GM18873 (cell line): Measurements from ENCODE around the gene RAB7B.

Experiments used
- ATAC-seq: cut with Tn5 transposase; IDR thresholded peaks from one replicate; pipeline ENCODE4 v1.9.1; 2021; ENCODE audit warnings: mild to moderate bottlenecking, moderate library complexity, moderate number of reproducible peaks; ENCODE audit not compliant: unreplicated experiment, low FRiP score

RAB7B gene

DNA sequence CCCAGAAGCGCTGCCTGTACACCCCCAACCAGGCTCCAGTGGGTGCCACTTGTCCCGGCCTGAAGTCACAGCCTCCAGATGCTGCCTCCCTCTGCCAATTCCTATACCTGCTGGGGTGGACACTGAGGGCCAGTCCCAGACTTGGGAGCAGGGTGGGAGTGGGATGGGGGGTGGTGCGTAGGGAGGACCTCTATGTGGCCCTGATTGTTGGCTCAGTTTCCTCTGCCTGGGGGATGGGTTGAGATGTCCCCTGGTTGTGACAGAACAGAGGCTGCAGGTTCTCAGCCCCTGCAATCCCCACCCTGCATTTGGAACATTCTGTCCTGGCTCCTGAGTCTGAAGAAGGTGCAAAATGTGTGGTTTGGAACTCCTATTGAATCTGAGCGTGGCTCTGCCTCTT is 27.2 kb downstream of the RAB7B start:
- ATAC-seq = no peak

DNA sequence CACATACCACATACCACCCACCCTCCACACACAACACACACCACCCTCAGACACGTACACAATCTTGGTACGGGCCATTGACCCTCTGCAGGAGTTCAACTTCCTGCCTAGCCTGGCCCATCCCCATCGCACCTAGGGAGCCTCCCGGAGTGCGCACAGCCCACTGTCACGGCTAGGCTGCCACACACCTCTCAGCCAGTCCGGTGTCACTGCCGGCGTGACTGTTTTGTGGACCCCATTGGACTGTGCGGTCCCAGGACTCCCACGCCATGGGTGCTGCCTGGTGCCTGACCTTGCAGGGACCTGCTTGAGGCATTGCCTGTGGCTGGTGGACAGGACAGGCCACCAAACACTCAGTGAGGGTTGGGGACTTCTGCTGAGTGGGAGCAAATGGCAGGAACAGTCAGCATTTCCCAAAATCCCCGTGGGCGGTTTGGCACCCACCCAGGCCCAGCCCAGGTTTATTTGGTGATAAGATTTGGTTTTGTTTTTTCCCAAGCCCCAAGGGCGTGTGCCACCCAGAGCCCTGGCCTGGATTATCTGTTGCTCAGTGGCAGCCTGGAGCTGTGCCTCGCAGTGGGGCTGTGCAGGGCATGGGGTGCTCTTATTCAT is 27.7 kb downstream of the RAB7B start:
- ATAC-seq = no peak

DNA sequence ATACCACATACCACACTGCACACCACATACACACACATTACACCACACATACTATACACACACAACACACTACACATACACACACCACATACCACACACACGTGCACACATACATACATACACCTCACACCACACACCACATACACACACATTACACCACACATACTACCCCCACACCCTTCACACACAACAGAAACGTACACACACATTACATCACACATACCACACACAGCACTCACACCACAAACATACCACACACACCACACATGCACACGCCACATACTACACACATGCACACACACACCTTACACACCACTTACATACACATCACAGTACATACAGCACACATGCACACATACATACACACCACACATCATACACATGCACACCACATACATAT is 28.5 kb downstream of the RAB7B start:
- ATAC-seq = no peak

DNA sequence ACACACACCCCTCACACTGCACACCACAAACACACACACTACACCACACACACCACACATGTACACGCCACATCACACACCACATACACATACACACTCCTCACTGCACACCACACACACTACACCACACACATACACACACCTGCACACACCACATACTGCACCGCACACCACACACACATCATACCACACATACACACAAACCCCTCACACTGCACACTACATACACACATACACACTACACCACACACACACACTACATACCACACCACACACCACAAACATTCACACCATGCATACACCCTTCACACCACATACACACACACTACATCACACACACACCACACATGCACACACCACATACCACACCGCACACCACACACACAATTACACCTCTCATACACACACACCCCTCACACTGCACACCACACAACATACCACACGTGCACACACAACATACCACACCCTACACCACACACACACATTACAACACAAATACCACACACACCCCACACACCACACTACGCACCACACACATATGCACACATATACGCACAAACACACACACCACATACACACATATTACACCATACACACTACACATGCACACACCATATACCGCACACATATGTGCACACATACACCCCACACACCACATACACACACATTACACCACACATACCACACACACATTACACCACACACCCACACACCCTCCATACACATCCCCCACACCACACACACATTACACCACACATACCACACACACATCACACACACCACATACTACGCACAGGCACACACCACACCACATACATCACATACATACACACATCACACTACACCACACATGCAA is 29.6 kb downstream of the RAB7B start:
- no peak for ATAC-seq

DNA sequence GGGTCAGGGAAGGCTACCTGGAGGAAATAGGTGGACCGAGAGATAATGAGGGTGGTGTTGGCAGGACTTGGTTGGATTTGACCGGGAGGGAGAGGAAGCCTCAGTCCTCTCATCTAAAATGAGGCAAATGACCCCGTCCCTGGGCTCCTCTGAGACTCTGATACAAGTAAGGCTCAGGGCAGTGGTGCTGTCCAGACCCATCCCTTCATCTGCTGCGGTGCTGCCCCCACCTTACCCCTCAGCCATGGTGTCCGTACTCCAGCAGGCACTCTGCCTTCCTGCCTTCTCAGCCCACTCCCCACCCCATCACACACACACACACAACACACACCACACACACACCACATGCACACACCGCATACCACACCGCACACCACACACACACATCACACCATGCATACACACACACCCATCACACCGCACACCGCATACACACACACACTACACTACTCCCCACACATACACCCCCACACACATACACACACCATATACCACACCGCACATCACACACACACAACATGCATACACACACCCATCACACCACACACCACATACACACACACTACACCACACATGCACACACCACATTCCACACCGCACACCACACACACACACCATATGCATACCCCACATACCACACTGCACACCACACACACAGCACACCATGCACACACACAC is 30.6 kb downstream of the RAB7B start:
- no peak for ATAC-seq

DNA sequence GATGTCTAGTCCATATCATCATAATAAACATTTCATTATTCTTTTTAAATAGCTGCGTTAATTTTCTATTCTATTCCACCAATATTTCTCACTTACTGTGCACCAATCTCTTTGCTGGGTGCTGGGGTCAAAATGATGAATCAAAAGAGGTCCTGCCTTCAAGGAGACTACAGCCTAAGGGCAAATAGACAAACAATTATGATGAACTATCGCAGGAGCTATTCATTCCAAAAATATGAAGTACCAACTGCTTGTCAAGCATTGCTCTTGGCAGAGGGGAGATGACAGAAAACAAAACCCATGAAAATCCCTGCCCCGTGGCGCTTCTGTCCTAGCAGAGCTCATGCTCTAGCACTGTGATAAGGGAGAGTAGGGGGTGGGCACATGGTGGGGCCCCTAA is 31.1 kb downstream of the RAB7B start:
- ATAC-seq = no peak

DNA sequence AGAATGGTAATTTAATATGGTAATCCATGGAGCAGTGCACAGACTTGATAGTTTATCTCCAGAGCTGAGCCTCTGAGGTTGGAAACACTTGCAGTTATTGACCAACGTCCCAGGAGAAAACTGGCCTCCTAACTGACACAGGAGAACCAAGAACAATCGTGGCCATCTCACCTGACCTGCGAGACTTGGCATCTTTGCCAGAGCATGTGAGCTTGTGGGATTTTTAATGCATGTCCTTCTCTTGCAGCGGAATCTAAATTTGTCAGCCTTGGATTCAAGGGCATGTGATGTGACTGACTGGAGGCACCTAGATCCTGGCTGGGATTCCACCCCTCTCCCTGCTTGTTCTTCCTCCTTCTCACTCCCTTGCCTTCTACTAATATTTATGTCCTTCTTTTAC is 32.1 kb downstream of the RAB7B start:
- ATAC-seq = no peak

DNA sequence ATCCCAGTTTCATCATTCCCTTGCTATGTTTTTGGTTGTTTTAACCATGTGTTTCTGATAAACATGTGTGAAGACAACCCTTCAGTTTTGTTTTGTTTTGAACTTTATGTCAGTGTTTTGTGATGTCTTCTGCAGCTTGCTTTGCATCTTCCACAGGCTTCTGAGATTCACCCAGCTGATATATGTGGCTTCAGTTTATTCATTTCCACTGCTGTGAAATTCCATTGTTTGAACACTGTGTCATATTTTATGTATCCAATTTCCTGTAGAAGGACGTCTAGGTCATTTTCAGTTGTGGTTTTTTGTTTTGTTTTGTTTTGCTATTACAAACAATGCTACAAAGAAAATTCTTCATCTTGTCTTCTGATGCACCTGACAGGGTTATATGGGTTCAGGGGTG is 32.7 kb downstream of the RAB7B start:
- no peak for ATAC-seq

DNA sequence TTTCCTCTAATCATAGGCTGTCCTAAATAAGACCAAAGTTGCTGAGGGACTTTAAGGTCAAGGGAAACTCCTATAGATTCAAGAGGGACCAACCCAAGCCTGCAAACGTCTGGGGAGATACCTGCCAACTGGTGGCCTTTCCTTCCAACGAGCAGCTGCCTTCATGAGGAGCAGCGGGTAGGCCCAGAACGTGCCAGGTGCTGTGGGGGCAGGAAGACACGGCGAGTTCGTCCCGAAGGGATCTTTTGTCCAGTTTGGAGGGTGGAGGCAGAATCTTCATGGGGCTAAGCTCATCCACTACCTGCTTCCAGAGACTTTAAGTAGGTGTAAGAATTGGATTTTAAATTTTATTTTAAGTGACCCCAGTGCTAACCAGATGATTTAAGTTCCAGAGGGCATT is 34.0 kb downstream of the RAB7B start:
- ATAC-seq = no peak

DNA sequence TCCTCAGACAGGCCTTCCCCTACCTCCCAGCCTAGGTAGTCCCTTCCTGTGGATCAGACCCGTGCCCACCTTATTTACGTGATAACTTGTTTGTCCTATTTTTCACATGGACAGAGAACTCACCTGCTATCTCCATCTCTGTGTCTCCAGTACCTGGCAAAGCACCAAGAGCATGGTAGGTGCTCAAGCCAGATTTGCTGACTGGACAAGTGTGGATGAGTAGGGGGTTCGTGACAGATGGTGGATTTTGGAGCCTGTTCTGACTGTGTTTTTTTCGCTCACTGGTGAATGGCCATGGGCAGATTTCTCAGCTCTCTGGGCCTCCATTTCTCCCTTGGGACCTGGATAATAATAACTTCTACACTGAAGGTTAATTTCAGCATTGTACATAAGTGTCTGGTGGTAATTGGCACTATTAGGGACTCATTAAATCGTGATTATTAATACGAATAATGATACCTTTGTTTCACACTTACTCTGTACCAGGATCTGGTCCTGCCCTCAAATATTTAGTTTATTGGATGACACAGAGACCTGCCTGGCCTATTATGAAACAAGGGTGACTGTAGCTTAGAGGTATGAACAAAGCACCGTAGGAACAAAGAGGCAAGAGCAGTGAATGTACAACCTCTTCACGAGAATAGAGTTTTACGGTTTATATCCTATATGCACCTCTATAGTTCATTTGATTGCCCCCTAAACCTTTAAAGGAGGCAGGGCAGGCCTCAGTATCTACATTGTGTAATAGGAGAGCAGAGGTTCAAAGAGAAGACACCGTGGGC is 35.5 kb downstream of the RAB7B start:
- ATAC-seq = no peak

DNA sequence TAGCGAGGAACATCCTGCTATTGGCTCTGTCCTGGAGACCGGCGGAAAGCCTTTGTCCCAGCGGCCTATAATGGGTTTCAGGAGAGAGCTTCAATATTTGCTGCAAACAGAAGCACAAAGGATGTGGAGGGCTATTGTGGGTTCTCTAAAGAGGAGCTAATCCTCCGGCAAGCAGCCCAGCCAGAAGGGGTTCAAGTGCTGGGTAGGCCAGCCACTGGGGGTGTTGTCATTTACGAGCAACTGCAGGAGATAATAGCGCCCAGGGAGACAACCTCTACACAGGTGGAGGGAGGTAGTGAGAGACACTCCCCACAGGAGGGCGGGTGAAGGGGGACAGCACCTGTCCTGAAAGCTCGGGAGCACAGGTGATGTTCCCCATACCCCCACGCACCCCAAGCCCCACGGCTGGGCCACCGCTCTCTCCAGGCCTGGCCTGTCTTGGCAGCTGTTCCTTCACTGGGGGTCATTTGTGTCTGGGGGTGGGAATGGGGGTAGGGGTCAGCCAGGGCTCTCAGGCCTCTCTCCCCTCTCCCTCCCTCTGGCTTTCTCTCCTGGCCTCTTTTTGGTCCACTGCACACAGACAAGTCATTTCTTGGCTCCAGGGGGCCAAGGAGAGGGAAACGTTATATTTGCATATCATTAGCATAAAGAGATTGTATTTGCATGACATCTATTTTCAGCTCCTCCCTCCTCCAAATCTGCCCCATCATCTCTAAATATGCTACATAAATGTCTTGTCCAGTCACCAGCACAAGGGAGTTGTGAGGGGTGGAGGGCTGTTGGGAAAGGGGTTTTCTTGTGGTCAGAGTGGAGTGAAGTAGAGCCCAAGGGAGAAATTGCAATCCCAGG is 37.9 kb downstream of the RAB7B start:
- no peak for ATAC-seq

DNA sequence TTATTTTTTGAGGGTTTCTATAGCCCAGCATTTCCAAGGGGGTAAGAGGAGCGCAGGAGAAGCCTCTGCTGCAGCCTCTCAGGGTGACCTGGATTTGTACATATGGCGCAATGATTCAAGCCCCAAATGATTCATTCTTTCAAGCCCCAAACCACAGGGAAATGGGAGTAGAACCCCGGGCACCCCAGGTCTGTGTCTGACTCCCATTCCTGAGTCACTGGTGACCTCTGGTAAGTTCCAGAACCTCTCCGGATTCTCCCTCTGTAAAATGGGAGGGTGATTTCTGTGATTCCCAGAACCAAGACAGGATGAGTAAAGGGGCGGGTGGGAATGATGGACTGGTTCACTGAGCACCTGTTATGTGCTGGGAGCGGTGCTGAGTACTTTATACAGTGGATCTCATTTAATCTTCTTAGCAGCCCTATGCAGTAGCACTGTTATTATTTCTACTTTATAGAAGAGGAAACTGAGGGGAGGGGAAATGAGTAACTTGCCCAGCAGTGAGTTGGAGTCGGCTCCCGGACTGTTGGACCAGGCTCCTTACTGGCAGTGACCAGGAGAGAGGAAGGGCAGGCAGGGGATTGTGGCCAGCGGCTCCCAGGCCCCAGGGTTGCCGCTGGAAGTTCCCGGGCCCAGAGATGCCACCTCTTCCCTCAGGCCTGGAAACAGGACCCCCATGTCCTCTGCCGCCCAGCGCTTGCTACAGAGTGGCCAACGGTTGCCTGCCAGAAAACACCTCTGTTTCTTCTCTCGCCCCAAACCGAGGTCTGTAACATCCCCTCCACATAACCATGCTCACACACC is 39.6 kb downstream of the RAB7B start:
- no peak for ATAC-seq

DNA sequence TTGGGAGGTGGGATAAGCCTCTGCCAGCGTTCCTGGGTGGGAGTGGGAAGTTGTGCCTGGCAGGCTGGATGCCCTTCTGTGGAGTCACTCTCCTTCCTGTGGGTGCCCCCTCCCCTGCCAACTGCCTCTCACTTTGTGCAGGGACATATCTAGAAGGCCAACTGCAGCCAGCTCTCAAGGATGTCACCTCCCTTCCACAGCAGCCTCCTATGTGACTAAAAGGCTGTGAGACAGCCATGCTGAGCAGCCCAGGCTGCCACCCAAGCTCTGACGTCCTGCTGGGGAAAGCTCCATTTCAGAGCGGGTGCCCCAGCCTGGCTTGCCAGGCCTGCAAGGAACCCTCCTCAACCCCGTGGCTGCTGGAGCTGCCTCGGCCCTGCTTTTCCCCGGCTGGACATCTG is 40.4 kb downstream of the RAB7B start:
- ATAC-seq = no peak

DNA sequence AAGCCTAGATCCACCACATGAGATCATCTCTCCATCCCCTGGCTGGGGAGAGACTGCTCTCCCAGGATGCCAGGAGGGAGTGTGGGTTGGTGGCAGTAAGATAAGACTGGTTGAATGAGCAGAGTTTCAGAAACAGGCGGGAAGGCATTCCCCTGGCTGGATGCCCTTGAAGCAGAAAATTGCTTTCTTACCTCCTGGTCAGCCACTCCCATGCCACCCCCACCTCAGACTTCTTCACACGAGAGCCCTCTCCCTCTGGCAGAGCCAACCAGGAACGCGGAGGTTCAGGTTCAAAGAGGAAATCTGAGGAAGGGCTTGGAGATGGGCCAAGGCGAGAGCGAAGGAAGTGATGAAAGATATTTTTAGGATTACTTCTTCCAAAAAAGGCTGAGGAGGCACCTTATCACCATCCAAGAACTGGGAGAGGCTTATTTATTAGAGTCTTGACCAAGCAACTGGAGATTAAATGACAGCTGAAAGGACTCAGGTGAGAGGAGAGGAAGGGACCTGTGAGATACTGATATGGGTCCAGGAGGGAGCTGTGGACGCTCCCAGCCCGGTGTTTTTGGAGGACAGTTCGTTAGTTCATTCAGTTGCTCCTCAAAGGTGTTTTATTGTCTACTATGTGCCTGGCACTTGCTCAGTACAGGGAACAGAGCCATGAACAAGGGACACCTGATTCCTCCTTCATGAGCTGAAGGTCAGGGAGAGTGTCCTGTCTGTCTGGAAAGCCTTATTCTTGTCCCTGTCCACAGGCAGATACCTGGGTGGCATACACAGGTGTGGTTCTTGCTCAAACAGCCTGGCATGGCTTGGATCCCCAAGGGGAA is 41.0 kb downstream of the RAB7B start:
- no peak for ATAC-seq

DNA sequence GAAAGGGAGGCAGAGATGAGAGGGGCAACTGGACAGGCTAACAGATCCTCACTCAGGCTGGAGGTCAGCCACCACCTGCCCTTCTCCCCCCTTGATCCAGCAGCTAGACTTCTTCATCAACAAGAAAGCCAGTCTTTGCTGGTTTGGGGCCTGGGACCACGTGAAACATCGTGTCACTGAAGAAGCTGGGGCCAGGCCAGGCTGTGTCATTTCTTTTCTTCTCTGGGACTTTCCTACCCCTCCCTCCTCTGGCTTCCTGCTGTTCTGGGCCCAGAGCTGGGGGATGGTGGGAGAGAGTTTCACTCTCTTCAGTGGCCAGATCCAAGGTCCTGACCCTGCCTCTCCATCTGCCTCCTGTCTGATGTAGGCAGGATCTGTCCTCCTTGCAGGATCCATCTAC is 41.8 kb downstream of the RAB7B start:
- ATAC-seq = no peak

DNA sequence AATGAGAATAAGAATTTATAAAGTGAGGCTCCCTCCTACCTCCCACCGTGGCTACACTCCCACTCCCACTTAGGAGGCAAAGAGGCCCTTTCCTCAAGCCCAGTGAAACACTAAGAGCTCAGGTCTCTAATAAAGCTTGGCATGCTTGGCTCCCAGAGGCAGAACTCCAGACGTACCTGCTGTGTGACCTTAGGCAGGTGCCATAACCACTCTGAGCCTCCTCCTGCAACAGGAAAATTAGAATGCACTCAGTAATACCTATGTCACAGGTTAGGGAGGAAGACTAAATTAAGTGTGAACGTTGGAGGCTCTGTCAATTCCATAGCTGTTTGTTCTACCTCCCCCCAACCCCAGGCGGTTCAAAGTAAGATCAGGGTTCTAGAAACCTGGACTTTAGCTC is 43.4 kb downstream of the RAB7B start:
- no peak for ATAC-seq

DNA sequence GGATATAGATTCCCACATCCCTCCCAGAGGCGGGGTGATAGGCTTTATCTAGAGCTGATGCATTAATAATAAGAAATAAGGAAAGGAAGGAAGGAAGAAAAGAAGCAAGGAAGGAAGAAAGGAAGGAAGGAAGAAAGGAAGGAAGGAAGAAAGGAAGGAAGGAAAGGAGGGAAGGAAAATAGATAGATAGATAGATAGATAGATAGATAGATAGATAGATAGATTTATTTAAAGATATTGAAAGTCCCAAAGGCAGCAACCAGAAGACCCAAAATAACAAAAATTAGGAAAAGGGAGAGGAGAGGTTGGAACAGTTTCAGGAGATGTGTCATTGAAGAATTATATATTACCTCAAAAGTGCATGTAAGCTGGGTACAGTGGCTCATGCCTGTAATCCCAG is 47.7 kb downstream of the RAB7B start:
- no peak for ATAC-seq

DNA sequence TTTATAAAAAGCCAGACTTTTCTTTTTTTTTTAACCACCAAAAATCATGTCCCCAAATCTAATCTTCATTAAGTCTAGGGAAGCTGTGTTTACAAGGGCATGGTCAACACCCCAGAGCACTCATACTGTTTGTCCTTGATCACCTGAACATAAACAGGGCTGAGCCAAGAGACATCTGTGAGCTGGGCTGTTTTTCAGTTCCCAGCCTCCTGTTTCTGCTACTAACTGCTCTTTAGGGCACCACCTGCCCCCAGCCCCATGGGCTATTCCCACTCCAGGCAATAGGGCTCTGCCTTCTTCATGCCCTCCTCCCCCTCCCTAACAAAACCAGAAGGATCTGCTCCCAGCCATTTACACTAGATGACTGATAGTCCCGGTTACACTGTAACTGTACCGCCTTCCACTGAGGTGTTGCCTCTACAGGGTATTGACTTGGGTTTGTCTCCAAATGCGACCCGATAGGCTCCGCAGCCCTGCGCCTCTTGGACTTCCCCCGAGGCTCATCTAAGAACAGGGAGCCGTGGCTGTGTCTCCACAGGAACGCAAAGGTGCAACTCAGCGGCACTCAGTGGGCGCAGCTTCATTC is 48.3 kb downstream of the RAB7B start:
- no peak for ATAC-seq
